ENCODE measurements around the gene KDM1B. TPM values are rescaled to one million over a fixed set of nuclear protein-coding genes. Genes with fewer than 3 reads are reported as not detected.

Gene KDM1B
- total and polyA plus RNA-seq, 9 donors = 16.3 to 29.7 (median 22.6) TPM

DNA sequence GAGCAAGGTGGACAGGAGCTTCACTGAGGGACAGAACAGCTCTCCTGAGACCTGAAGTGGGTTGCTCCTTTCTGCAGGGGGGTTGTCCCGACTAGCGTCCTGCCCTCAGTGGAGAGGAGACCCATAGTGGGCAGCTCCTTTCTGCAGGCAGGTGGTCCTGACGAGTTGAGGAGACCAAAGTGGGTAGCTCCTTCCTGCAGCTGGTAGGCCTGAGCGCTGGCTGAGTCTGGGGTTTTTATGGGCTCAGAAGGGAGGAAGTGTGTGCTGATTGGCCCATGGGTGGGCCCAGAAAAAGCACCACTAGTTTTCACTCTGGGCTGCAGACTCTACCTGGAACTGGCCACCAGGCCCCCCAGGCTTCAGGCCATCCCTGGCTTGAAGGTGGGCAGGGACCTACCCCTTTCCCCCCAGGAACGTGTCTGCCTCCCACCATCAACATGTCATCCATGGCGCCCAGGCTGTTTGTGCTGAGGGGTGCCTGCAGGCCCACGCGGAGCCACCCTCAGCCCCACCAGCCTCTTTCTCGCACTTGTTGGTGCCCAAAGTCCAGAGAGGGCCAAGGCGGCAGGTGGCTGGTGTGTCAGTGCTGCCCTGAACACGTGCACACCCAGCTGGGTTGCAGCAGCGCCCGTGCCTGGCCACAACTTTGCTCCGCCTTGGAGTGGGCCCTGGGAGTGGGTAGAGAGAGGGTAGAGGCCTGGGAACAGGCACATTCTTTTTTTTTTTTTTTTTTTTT, 110.7 kb downstream of the KDM1B start:
- 99% methylated on average over 10 of the region's 14 CpGs for WGBS (ENCODE audit: insufficient coverage)
- no peak overlapping the region for H3K4me3 ChIP-seq (ENCODE audit: low read length)
- peaks cover 7% of the 10 kb centered on the region for H3K9me3 ChIP-seq (replicated peaks; ENCODE audit: control insufficient read depth, low read depth, low read length)
- H3K4me1 ChIP-seq (ENCODE audit: control insufficient read depth, insufficient read depth, low read length) = peaks cover 12% of the 10 kb centered on the region
- DNase-seq = no peak
- peaks cover 6% of the 10 kb centered on the region for H3K36me3 ChIP-seq (ENCODE audit: control insufficient read depth, insufficient read depth, low read length)
- peaks cover 3% of the 10 kb centered on the region for H3K27me3 ChIP-seq (ENCODE audit: control insufficient read depth, insufficient read depth, low read length)
- no peak overlapping the region for H3K27ac ChIP-seq (ENCODE audit: low read length)

DNA sequence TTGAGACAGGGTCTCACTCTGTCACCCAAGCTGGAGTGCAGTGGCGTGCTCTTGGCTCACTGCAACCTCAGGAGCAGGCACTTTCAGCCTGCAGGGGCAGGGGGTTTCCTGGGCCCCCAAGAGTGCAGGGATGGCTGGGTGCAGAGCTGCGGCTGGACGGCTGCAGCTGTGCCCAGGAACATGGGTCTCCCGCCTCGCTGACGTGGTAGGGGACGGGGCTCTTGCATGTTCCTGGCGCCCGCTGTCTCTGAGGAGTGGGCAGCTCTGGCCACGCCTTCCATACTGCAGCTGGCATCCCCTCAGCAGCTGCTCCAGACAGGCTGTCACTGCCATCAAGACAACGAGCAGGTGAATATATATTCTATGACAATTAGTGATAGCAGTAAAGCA, 111.3 kb downstream of the KDM1B start:
- Histone ChIP-seq H3K27me3 (ENCODE audit: control insufficient read depth, insufficient read depth, low read length) (peaks cover 3% of the 10 kb centered on the region), H3K9me3 (replicated peaks; ENCODE audit: control insufficient read depth, low read depth, low read length) (peaks cover 7% of the 10 kb centered on the region)

DNA sequence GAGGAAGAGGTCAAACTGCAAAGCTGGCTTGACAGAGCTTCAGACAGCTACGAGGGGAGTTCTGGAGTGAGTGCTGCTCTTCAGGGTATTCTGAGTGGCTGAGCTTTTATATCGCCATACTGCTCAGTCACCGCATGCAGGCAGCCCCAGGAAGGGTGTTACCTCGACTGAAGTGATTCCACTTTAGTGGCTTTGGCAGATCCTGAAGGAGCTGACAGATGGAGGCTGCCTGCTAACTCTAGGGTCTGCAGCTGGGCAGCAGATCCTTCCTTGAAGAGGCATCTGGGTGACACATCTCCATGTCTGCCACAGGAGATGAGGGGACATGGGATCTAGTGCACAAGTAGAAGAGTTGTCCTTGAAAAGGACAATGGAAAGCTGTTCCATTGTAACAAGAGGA, 112.8 kb downstream of the KDM1B start:
- 35% methylated on average over 4 of the region's 4 CpGs for WGBS (ENCODE audit: insufficient coverage)
- Histone ChIP-seq H3K36me3 (ENCODE audit: control insufficient read depth, insufficient read depth, low read length) (no peaks in the 10 kb centered on the region), H3K9me3 (replicated peaks; ENCODE audit: control insufficient read depth, low read depth, low read length) (peaks cover 7% of the 10 kb centered on the region), H3K27ac (ENCODE audit: low read length) (no peak overlapping the region), H3K4me3 (ENCODE audit: low read length) (no peak overlapping the region), H3K4me1 (ENCODE audit: control insufficient read depth, insufficient read depth, low read length) (peaks cover 4% of the 10 kb centered on the region), H3K27me3 (ENCODE audit: control insufficient read depth, insufficient read depth, low read length) (peaks cover 3% of the 10 kb centered on the region)
- DNase-seq = no peak

More for the DNA sequence above, 111.3 kb downstream of the KDM1B start:
- DNase-seq = no peak
- Histone ChIP-seq H3K36me3 (ENCODE audit: control insufficient read depth, insufficient read depth, low read length) (peaks cover 4% of the 10 kb centered on the region), H3K27ac (ENCODE audit: low read length) (no peak overlapping the region), H3K4me3 (ENCODE audit: low read length) (no peak overlapping the region), H3K4me1 (ENCODE audit: control insufficient read depth, insufficient read depth, low read length) (peaks cover 9% of the 10 kb centered on the region)
- WGBS (ENCODE audit: insufficient coverage) = 93% methylated on average over 9 of the region's 11 CpGs

DNA sequence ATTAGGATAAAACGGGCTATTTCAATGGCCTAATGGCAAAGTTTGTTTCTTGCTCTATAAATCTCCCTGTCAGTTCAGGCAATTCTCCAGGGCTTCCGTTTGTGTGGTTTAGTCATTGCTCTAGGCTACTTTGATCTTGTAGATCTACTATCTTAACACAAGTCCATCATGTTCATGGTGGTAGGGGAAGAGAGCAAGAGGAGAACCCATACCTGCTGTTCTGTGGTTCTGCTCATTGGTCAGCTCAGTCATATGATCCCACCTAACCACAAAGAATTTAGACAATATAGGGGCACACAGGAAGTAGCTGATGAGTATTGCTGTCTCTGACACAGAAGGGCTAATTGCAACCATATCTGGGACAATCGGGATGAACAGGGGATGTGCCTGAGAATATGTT, 114.0 kb downstream of the KDM1B start:
- Histone ChIP-seq H3K27me3 (ENCODE audit: control insufficient read depth, insufficient read depth, low read length) (peaks cover 3% of the 10 kb centered on the region), H3K9me3 (replicated peaks; ENCODE audit: control insufficient read depth, low read depth, low read length) (peaks cover 7% of the 10 kb centered on the region), H3K4me1 (ENCODE audit: control insufficient read depth, insufficient read depth, low read length) (peaks cover 4% of the 10 kb centered on the region), H3K27ac (ENCODE audit: low read length) (no peak overlapping the region), H3K36me3 (ENCODE audit: control insufficient read depth, insufficient read depth, low read length) (no peaks in the 10 kb centered on the region), H3K4me3 (ENCODE audit: low read length) (no peak overlapping the region)
- no CpG with 5 or more reads among the region's 3 CpGs for WGBS (ENCODE audit: insufficient coverage)
- no peak for DNase-seq

DNA sequence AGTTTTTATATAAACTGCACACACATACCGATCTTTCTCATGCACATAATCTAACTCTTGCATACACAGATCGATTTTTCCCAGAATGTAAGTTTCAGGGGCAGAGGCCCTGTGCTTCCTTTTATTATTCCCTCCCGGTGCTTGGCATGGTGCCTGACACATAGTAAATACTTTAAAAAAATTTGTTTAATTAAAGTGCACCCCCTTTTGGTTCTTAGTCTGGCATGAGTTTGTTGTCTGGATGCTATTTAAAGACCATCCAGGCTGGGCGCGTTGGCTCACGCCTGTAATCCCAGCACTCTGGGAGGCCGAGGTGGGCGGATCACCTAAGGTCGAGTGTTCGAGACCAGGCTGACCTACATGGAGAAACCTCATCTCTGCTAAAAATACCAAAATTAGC, 114.5 kb downstream of the KDM1B start:
- no peaks in the 10 kb centered on the region for H3K36me3 ChIP-seq (ENCODE audit: control insufficient read depth, insufficient read depth, low read length)
- peaks cover 5% of the 10 kb centered on the region for H3K27me3 ChIP-seq (ENCODE audit: control insufficient read depth, insufficient read depth, low read length)
- H3K4me1 ChIP-seq (ENCODE audit: control insufficient read depth, insufficient read depth, low read length) = peaks cover 4% of the 10 kb centered on the region
- no peak overlapping the region for H3K4me3 ChIP-seq (ENCODE audit: low read length)
- DNase-seq = no peak
- H3K27ac ChIP-seq (ENCODE audit: low read length) = no peak overlapping the region
- 84% methylated on average over 5 of the region's 10 CpGs for WGBS (ENCODE audit: insufficient coverage)
- H3K9me3 ChIP-seq (replicated peaks; ENCODE audit: control insufficient read depth, low read depth, low read length) = peaks cover 7% of the 10 kb centered on the region

DNA sequence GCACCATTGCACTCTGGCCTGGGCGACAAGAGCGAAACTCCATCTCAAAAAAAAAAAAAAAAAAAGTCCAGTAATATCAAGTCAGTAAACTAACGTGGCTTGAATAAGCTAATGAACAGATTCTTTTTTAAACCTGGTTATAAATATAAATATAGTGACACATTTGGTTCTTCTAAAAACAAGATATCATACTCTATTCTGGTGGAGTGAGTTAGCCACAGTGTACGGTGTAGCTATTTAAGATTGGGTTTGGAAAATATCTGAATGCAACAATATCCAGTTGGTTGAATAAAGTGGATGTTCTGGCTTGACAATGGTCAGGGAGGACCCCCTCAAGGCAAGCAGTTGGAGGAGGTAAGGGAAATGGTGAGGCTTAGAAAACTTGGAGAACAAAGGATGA, 115.0 kb downstream of the KDM1B start:
- WGBS (ENCODE audit: insufficient coverage) = no CpG with 5 or more reads among the region's 4 CpGs
- no peak for DNase-seq
- Histone ChIP-seq H3K4me1 (ENCODE audit: control insufficient read depth, insufficient read depth, low read length) (no peaks in the 10 kb centered on the region), H3K27ac (ENCODE audit: low read length) (no peak overlapping the region), H3K27me3 (ENCODE audit: control insufficient read depth, insufficient read depth, low read length) (peaks cover 5% of the 10 kb centered on the region), H3K9me3 (replicated peaks; ENCODE audit: control insufficient read depth, low read depth, low read length) (peaks cover 7% of the 10 kb centered on the region), H3K36me3 (ENCODE audit: control insufficient read depth, insufficient read depth, low read length) (no peaks in the 10 kb centered on the region), H3K4me3 (ENCODE audit: low read length) (no peak overlapping the region)

Other genes with a start within 250 kb of the KDM1B start
- gene KIF13A, start 167.8 kb upstream of the KDM1B start, total RNA-seq = 38.1 TPM
- gene KIF13A, start 167.8 kb upstream of the KDM1B start, polyA plus RNA-seq (ENCODE audit: insufficient read depth in 1 of 8, insufficient read length in 8 of 8, low replicate concordance in 1 of 8) = 10 to 100 TPM; 29.7 to 41.1 (median 32.1) TPM
- gene NHLRC1, start 32.7 kb upstream of the KDM1B start, total RNA-seq = 2.5 TPM
- gene NHLRC1, start 32.7 kb upstream of the KDM1B start, polyA plus RNA-seq (ENCODE audit: insufficient read depth in 1 of 8, insufficient read length in 8 of 8, low replicate concordance in 1 of 8) = 1 to 10 TPM; 1.6 to 4.1 (median 2.9) TPM
- gene TPMT, start 345 bp upstream of the KDM1B start, total RNA-seq = 4.1 TPM
- 1 to 10 TPM; 4.7 to 6.3 (median 5.4) TPM for gene TPMT, start 345 bp upstream of the KDM1B start, polyA plus RNA-seq (ENCODE audit: insufficient read depth in 1 of 8, insufficient read length in 8 of 8, low replicate concordance in 1 of 8)
- 99.6 TPM for gene DEK, start 109.1 kb downstream of the KDM1B start, total RNA-seq
- gene DEK, start 109.1 kb downstream of the KDM1B start, polyA plus RNA-seq (ENCODE audit: insufficient read depth in 1 of 8, insufficient read length in 8 of 8, low replicate concordance in 1 of 8) = 100 to 1,000 TPM in 7 of 8 donors, 10 to 100 TPM in 1; 82.6 to 141 (median 120) TPM
- gene RNF144B, start 231.9 kb downstream of the KDM1B start, total RNA-seq = 7.1 TPM
- gene RNF144B, start 231.9 kb downstream of the KDM1B start, polyA plus RNA-seq (ENCODE audit: insufficient read depth in 1 of 8, insufficient read length in 8 of 8, low replicate concordance in 1 of 8) = 10 to 100 TPM in 2 of 8 donors, 1 to 10 TPM in 6; 2.7 to 11.7 (median 6.3) TPM